AG04449 (cell line): ENCODE measurements around the gene LETM1.

Experiments used
- CTCF ChIA-PET: fragments of 350-600 bp; formaldehyde crosslinking; extraction: SDS; loops from one replicate; lab custom pipeline; 2021; ENCODE audit warnings: antibody characterized with exemption; lab: Yijun Ruan, JAX
- POLR2A ChIA-PET: fragments of 400-600, 350-600 bp; formaldehyde crosslinking; extraction: SDS; loops from one replicate; lab custom pipeline; 2020; ENCODE audit warnings: antibody characterized with exemption, inconsistent platforms; lab: Yijun Ruan, JAX
- DNase-seq: peaks from one replicate; pipeline ENCODE4 v3.0.0-alpha.2; 2010; ENCODE audit warnings: low read depth, low spot score
- H3K4me3 ChIP-seq: 2 replicates; pipeline ENCODE4 v1.5.1; 2011; ENCODE audit warnings: low read depth, mild to moderate bottlenecking, control low read depth, low read length
- TF ChIP-seq, protein P1 (sequence below): IDR thresholded peaks from one replicate; pipeline ENCODE4 v1.5.1; 2011; ENCODE audit warnings: mild to moderate bottlenecking, moderate library complexity, low read length, control low read depth, inconsistent platforms; ENCODE audit not compliant: insufficient read depth; ENCODE audit errors: missing control alignments

Gene LETM1

DNA sequence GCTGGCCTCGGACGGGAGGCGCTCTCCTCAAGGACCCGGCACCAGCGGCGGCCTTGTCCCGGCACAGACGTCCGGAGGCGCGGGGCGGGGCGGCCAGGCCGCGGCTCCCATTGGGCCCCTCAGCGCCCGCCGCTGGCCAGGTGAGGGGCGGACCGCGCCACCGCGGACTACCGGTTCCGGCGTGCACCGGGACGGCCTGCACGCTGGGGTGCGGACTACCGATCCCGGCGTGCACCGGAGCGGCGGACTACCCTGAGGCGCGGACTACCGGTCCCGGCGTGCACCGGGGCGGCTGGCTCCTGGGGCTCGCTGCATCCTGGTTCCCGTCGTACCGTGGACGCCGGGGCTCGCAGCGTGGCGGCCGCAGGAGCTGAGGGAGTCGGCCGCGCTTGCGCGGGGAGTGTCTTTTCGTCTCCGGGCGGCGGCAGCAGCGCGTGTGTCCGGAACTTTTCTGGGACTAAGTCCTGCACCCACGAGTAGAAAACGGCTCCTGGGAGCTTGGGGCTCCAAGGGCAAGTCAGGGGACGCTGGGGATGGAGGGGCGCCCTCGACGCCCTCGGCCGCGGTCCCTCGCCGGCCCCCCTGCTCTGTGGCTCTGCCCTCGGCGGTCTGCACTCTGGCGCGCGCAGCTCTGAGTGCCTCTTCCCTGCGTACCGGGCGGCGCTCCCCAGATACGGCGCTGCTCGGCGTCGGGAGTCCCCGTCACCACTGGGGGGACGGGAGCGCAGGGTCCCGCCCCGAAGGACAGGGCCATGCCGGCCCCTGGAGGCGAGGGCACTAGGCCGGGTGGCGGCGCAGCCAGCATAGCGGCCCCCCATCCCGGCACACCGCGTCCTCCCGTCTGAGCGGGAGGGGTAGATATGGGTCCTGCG, at the start of gene LETM1:
LETM1 (minus strand) TSS at position 86 of the 872 bp plus-strand sequence. CDS start 206 bp downstream, outside the sequence.
- H3K4me3 ChIP-seq = peak within 1 kb of the TSS; percentile 85
- ChIA-PET CTCF (interaction anchor here (0.7 to 5.2 kb wide), 7 partner anchors 9 to 54 kb away, joined by 3 to 58 read pairs (median 4); no protein-coding TSS in a partner anchor), POLR2A (interaction anchor here (0.6 to 1.0 kb wide), 5 partner anchors 12 to 54 kb away, joined by 3 to 5 read pairs (median 3); no protein-coding TSS in a partner anchor)
- peak; percentile 67 for DNase-seq
- TF ChIP-seq, protein P1, sequence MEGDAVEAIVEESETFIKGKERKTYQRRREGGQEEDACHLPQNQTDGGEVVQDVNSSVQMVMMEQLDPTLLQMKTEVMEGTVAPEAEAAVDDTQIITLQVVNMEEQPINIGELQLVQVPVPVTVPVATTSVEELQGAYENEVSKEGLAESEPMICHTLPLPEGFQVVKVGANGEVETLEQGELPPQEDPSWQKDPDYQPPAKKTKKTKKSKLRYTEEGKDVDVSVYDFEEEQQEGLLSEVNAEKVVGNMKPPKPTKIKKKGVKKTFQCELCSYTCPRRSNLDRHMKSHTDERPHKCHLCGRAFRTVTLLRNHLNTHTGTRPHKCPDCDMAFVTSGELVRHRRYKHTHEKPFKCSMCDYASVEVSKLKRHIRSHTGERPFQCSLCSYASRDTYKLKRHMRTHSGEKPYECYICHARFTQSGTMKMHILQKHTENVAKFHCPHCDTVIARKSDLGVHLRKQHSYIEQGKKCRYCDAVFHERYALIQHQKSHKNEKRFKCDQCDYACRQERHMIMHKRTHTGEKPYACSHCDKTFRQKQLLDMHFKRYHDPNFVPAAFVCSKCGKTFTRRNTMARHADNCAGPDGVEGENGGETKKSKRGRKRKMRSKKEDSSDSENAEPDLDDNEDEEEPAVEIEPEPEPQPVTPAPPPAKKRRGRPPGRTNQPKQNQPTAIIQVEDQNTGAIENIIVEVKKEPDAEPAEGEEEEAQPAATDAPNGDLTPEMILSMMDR = peak; percentile 5

DNA sequence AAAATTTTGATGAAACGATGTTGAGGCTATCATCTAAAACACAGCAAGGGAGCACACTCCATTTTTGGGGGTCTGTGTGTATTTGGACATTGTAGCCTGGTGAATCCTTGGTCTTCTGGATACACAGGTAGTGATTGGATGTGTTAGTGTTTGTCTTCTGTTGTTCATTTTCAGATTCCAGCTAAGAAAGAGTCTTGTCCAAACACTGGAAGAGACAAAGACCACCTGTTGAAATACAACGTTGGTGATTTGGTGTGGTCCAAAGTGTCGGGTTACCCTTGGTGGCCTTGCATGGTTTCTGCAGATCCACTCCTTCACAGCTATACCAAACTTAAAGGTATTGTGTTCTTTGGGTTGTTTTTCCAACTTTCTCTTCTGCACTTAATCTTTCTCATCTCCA, 48.1 kb upstream of the LETM1 start:
- TF ChIP-seq, protein P1 = no peak
- H3K4me3 ChIP-seq = no peak overlapping the region
- CTCF ChIA-PET = interaction anchor here (0.9 to 6.7 kb wide), 3 partner anchors 11 to 94 kb away, joined by 3 to 78 read pairs (median 7); no protein-coding TSS in a partner anchor
- no peak for DNase-seq
- POLR2A ChIA-PET = no interaction called here

DNA sequence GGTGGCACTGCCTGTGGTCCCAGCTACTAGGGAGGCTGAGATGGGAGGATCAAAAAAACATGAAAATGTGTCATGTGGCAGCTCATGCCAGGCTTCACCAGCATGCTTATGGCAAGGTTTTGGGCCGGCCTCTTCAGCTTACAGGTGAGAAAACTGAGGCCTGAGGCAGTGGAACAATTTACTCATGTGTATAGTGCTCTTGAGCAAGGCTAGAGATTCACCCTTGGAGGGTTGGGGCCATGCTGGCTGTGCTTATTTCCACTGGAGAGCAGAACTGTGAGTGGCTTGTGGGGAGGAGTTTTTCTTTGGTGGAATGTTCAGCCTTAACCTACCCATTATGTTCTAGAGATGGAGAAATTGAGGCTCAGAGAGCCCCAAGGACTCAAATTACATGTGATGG, 47.1 kb upstream of the LETM1 start:
- TF ChIP-seq, protein P1 = no peak
- ChIA-PET CTCF (interaction anchor here (1.1 to 7.2 kb wide), 8 partner anchors 6 to 210 kb away, joined by 3 to 196 read pairs (median 42); no protein-coding TSS in a partner anchor), POLR2A (no interaction called here)
- DNase-seq = no peak
- no peak overlapping the region for H3K4me3 ChIP-seq

DNA sequence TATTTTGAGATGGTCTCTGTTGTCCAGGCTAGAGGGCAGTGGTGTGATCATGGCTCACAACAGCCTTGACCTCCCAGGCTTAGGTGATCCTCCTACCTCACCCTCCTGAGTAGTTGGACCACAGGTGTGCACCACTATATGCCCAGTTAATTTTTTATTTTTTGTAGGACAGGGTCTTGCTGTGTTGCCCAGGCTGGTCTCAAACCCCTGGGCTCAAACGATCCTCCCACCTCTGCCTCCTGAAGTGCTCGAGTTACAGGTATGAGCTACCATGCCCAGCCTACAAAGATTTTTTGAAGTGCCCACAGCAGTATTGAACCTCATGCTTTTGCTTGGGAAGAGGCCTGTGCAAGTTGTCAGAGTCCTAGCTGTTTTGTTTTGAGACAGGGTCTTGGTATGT, 46.3 kb upstream of the LETM1 start:
- DNase-seq = no peak
- CTCF ChIA-PET = interaction anchor here (1.0 to 7.2 kb wide), 10 partner anchors 6 to 176 kb away, joined by 3 to 196 read pairs (median 5); no protein-coding TSS in a partner anchor
- H3K4me3 ChIP-seq = no peak overlapping the region
- TF ChIP-seq, protein P1 = no peak
- POLR2A ChIA-PET = no interaction called here

DNA sequence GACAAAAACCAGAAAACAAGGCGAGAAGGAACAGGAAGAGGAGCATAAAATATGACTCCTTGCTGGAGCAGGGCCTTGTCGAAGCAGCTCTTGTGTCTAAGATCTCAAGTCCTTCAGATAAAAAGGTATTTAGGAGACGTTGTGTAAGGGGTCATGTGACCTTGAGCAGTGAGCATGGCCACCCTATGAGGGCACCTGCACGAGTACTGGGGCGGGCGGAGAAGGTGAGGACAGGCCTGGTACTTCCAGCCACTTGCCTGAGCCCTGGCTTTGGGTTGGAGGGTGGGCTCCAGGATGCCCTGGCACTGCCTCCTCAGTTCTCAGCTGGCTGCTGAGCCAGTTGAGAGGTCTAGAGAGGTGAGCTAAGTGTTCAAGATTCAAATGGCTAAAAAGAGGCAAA, 45.2 kb upstream of the LETM1 start:
- CTCF ChIA-PET = interaction anchor here (0.6 to 7.2 kb wide), 18 partner anchors 7 to 208 kb away, joined by 3 to 196 read pairs (median 10); partner anchors contain the start of gene LETM1
- no peak overlapping the region for H3K4me3 ChIP-seq
- DNase-seq = no peak
- TF ChIP-seq, protein P1 = no peak
- POLR2A ChIA-PET = no interaction called here

DNA sequence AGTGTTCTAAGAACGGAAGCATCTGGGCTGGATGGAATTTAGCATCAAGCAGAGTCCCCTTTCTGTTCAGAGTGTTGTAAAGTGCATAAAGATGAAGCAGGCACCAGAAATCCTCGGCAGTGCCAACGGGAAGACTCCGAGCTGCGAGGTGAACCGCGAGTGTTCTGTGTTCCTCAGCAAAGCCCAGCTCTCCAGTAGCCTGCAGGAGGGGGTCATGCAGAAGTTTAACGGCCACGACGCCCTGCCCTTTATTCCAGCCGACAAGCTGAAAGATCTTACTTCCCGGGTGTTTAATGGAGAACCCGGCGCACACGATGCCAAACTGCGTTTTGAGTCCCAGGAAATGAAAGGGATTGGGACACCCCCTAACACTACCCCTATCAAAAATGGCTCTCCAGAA, 44.7 kb upstream of the LETM1 start:
- H3K4me3 ChIP-seq = no peak overlapping the region
- ChIA-PET CTCF (interaction anchor here (0.6 to 7.2 kb wide), 28 partner anchors 8 to 207 kb away, joined by 3 to 196 read pairs (median 8); partner anchors contain the start of gene LETM1), POLR2A (no interaction called here)
- no peak for DNase-seq
- TF ChIP-seq, protein P1 = no peak
